ENCODE data around the gene PRDM2.

DNA sequence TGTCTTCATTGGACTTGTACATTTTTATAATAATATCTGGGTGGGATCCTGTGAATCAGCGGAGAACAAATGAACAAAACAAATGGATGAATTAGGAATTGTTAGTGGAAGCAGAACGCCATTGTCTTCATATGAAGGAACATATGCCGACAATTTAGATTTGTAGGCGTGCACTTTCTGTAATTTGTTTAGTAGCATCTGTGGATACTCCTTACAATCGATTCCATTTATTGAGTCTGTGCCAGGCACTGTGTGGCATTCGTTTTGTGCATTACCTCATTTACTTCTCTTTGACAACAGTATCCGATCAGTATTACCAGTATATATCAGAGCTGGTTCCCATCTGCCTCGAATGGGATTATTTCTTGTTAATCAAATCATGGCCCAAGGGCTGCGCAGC lies 61.9 kb downstream of the PRDM2 start:
- no peak for TF ChIP-seq EZH2 (IDR thresholded peaks at IDR 0.05; ENCODE audit: low read length, missing control alignments)
- TF ChIP-seq, protein P1, sequence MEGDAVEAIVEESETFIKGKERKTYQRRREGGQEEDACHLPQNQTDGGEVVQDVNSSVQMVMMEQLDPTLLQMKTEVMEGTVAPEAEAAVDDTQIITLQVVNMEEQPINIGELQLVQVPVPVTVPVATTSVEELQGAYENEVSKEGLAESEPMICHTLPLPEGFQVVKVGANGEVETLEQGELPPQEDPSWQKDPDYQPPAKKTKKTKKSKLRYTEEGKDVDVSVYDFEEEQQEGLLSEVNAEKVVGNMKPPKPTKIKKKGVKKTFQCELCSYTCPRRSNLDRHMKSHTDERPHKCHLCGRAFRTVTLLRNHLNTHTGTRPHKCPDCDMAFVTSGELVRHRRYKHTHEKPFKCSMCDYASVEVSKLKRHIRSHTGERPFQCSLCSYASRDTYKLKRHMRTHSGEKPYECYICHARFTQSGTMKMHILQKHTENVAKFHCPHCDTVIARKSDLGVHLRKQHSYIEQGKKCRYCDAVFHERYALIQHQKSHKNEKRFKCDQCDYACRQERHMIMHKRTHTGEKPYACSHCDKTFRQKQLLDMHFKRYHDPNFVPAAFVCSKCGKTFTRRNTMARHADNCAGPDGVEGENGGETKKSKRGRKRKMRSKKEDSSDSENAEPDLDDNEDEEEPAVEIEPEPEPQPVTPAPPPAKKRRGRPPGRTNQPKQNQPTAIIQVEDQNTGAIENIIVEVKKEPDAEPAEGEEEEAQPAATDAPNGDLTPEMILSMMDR (conservative IDR thresholded peaks at IDR 0.05 in 1 of 2, IDR thresholded peaks at IDR 0.05 in 1 of 2; ENCODE audit: low read depth in 1 of 2, low read length in 2 of 2), result no peak
